Left ventricle myocardium superior (tissue), 1 donor: ENCODE measurements around the gene STOX2. TPM values are rescaled to one million over a fixed set of nuclear protein-coding genes. Genes with fewer than 3 reads are reported as not detected.
"Not testable (repeated sequence)": the region's sequence is repeated elsewhere in the genome, so short reads cannot be mapped to it uniquely, and the experiment has no call there.

Experiments used
- ATAC-seq: fragments of 200-7000 bp; cut with Tn5 transposase; one replicate; pipeline ENCODE4 v1.9.1; 2020; ENCODE audit warnings: mild to moderate bottlenecking, moderate library complexity
- DNase-seq: peaks from one replicate; pipeline ENCODE4 v3.0.0-alpha.2; 2020
- intact Hi-C: fragments of 100-400 bp; cut with micrococcal nuclease; formaldehyde crosslinking; loops from one replicate; pipeline ENCODE4 v1.11.0; 2022
- total RNA-seq: library from RNA; stranded (reverse); fragmentation: NEBNext Ultra II Directional; extraction: Animal tissue kit (Norgen Biotek cat#: 25700); gene quantifications from one replicate; pipeline ENCODE4 v1.2.1, GENCODE V29; 2021
- donor health status: DM: no; HTN: yes; CAD: no; lungs with severe emphysema.

The STOX2 gene
- total RNA-seq, 1 donor from 2014 or later: 10.6 TPM

- ATAC-seq (peak; percentile 72), DNase-seq (no peak)
- intact Hi-C loops: no loop called here
Measured at GRCh38 chr4:183924362-183925044, 19.4 kb downstream of the STOX2 start.

GRCh38 chr4:183926950-183927349 is 21.8 kb downstream of the STOX2 start:
- intact Hi-C loops: no loop called here
- DNase-seq (no peak), ATAC-seq (no peak)

- no peak for DNase-seq
- intact Hi-C loops: no loop called here
- ATAC-seq: no peak
Measured at GRCh38 chr4:183932576-183932975, 27.5 kb downstream of the STOX2 start.

- ATAC-seq: no peak
- no peak for DNase-seq
- intact Hi-C loops: no loop called here
Measured at GRCh38 chr4:183934761-183935160, 29.7 kb downstream of the STOX2 start.

- ATAC-seq (no peak), DNase-seq (no peak)
- intact Hi-C loops: no loop called here
Measured at GRCh38 chr4:183935355-183936005, 30.4 kb downstream of the STOX2 start.

GRCh38 chr4:183936047-183936446 is 30.9 kb downstream of the STOX2 start:
- intact Hi-C loops: no loop called here
- DNase-seq: no peak
- peak; percentile 58 for ATAC-seq

DNA sequence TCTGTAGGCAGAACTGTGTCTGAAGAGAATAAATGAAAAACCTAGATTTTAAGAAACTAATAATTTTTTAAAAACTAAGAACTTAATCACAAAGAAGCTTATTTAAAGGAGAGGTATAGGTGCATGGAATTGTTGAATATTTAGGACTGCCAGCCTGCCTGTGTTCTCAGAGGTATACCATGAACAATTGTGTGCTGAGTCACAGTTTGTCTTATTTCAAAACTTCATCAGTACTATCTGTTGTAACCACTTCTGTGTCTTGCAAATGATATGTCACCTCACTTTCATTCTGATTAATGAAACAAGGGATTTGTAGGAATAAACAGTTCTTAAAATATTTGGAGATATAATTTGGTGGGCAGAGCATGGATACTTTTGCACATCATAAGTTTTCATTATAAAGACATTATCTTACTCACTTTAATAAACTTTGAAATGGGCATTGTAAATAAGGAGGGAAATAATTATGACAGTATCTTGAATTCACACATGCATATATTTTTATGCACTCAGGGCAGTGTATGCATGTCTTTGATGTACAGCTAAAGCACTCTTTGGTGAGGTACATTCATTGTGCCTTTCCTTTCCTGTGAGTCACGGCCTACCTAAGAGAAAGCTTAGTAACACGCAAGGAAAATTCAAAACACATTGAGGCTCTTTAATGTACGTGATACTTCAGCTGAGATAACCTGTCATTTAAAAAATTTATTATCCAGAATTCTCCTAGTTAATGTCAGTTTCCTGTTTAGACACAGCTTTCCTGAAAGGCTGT is 31.7 kb downstream of the STOX2 start:
- intact Hi-C loops: no loop called here
- no peak for DNase-seq
- ATAC-seq: no peak

- intact Hi-C loops: no loop called here
- no peak for ATAC-seq
- DNase-seq: no peak
Measured at GRCh38 chr4:183940864-183941263, 35.8 kb downstream of the STOX2 start.

DNA sequence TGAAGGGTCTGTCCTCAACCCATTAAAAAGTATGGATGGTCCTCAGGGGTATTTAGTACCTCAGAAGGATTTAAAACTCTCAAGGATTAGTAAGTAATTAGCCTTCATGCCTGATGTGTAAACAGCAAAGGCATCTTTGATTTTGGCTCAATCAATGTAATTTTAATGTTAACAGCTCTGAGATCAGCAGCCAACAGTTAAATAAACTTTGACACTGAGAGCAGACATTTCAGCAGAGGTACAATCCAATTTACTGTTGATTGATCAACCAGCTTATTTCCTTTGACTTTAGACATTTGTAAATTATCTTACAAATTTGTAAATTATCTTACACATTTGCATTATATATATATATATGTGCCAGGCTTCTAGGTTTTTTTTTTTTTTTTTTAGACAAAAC is 36.9 kb downstream of the STOX2 start:
- DNase-seq: no peak
- intact Hi-C loops: no loop called here
- ATAC-seq: no peak

DNA sequence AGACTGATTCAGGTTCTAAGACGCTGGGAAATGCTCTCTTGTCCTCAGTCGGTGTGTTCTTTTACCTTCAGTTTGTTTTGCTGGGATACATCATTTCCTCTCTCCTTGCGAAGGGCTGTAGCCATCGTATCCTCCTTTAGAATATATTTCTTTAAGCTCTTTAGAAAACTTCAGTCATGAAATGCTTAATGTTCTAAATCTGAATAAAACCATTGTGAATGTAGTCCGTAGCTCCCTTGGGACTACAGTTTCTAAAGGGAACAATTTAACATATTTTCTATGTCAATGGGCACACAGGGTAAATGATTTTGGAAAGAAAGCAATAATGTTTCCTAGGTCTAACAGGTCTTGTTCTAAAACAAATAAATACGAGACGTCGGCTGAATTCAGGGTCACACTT is 40.6 kb downstream of the STOX2 start:
- ATAC-seq (no peak), DNase-seq (no peak)
- intact Hi-C loops: no loop called here

DNA sequence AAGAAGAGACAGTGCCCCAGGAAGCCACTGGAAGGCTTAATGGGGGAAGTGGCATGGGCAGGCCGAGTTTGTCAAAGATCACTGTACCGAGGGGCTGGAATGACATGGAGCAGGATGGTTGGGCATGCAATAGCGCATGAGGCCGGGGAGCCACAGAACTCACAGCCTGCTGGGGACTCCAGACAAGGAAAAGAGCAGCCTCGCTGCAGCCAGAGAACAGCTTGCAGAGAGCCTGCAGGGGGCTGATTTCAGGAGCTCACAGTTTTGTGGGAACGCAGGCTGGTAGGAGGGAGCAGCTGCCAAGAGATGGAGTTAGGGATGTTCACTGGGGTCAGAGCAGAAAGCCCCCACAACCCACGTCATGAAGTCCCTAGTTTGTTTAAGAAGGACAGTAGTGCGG is 45.4 kb downstream of the STOX2 start:
- DNase-seq (no peak), ATAC-seq (no peak)
- intact Hi-C loops: no loop called here

DNA sequence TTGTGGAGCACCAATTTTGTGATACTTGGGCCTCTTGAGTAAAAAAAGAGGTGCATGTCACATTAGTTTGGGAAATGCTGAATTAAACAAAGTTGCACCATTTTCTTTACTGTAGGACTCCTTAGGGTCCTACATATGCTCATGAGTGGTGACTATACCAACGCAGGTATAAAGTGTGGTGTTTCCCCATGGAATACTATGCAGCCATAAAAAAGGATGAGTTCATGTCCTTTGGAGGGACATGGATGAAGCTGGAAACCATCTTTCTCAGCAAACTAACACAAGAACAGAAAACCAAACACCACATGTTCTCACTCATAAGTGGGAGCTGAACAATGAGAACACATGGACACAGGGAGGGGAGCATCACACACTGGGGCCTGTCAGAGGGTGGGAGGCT is 47.5 kb downstream of the STOX2 start:
- ATAC-seq, DNase-seq, intact Hi-C loops: not testable (repeated sequence)

- ATAC-seq: no peak
- no peak for DNase-seq
- intact Hi-C loops: no loop called here
Measured at GRCh38 chr4:183959319-183960045, 54.4 kb downstream of the STOX2 start.

DNA sequence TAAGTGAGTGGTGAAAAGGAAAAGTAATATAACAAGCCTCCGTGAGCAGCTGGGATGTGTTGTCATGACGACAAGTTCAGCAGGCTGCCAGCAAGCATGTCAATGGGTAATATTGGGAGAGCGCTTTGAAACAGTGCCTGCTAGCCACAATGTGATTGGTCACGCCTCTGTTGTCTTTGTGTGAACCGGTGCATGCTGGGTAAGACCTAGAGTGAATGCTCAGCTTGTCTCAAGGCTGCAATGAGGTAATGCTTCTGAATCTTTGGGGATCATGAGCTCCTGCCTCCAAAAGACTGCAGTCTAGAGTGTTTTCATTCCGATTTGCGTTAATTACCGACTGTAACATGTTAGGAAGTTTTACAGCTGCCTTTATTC is 54.9 kb downstream of the STOX2 start:
- DNase-seq: peak; percentile 53

GRCh38 chr4:183960962-183961541 is 55.9 kb downstream of the STOX2 start:
- ATAC-seq (peak; percentile 90), DNase-seq (peak; percentile 57)
- intact Hi-C loops: no loop called here

More for the DNA sequence above, 54.9 kb downstream of the STOX2 start:
- intact Hi-C loops: no loop called here
- peak; percentile 83 for ATAC-seq

DNA sequence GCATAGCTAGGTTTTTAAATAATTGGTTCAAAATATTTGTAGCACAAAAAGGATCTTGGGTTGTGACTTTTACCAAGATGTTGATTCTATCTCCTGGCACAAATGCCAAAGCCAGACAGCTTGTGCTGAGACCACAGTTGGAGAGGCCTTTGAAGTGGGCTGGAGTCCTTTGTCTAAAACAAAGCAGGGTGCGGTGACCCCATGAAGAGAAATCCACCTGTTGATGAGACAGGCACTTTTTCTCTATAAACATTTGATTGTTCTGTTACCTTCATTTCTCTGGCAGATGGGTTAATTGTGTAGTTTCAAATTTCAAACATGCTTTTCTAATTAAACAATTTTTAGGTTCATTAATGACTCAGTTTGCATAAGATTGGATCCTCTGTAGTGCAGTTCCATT is 56.7 kb downstream of the STOX2 start:
- no peak for ATAC-seq
- DNase-seq: no peak
- intact Hi-C loops: no loop called here

DNA sequence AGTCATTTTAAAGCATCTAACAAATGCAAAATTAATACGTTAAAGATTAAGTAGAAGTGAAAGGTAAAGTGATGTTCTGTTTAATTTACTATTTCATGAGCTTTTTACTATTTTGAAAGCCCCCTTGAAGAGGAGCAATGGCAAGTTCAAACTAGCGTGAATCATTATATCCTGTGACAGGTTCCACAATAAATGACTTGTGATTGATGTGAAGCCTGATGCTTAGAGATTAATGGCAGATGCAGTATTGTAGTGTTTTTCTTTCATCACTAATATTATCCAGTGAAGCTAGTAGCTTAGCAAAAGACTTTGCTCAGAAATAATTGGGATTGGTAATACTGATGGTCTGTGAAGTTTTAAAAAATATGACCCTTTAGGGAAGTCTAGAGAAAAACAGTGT is 57.3 kb downstream of the STOX2 start:
- no peak for DNase-seq
- ATAC-seq: no peak
- intact Hi-C loops: no loop called here

DNA sequence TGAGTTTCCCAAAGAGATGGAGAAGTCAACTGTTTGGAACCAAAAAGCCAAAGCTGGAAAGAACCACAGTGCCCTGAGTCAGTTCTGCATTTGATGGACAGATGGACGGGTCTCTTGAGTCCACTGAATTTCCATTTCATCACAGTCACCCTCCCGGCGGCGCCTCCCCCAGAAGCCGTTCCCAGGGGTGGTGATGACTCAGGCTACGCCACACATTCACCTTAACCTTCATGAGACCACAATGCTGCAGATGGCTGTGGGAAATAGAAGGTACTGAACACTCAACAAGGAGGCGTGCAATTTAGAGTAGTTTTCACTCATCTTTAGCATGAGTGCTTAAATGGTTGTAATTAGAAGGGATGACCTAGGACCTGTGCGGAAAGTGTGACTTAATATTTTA is 61.3 kb downstream of the STOX2 start:
- DNase-seq (no peak), ATAC-seq (no peak)
- intact Hi-C loops: no loop called here

DNA sequence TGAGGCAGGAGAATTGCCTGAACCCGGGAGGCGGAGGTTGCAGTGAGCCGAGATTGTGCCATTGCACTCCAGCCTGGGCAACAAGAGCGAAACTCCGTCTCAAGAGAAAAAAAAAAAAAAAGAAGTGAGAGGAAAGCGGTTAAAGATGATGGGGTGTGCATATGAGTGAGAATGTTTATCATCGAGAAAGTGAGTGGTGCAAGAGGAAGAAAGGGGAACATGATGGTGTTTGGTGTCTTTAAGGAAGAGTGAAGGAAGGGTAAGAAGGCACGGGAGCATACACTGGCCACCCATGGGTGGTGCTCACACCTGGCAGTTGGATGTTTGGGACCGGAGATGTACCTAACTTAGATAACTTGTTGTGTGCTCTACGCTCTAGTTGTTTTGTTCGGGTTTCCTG is 62.2 kb downstream of the STOX2 start:
- ATAC-seq (no peak), DNase-seq (no peak)
- intact Hi-C loops: no loop called here
